Measurements from ENCODE around the gene SPSB2. TPM values are rescaled to one million over a fixed set of nuclear protein-coding genes. Genes with fewer than 3 reads are reported as not detected.
A peak's percentile ranks its signal among the peaks of the same experiment; 100 is the strongest.

SPSB2 gene
- total RNA-seq, 1 donor from 2014 or later, result 4.1 TPM

- Mint-ChIP-seq H3K27me3 (ENCODE audit: low read depth) (peaks cover 46% of the 10 kb centered on the region), H3K4me1 (ENCODE audit: low read depth) (peaks cover 20% of the 10 kb centered on the region), H3K36me3 (ENCODE audit: low read depth) (no peaks in the 10 kb centered on the region), H3K9me3 (no peaks in the 10 kb centered on the region), H3K4me3 (ENCODE audit: low read depth) (peak within 1 kb of the TSS; percentile 85), H3K27ac (peak within 1 kb of the TSS; percentile 80)
- no peak for DNase-seq (ENCODE audit: low spot score)
- intact Hi-C loops (cut with micrococcal nuclease), result loop anchor here (5.0 kb wide), 3 partner anchors 36 to 221 kb away; partner anchors contain the start of genes CHD4 and PTMS
Observed at GRCh38 chr12:6827982-6828780, 44.9 kb downstream of the SPSB2 start, which contains the start of gene P3H3. P3H3 (plus strand) TSS chr12:6828407; CDS start chr12:6828441, 34 bp downstream.

GRCh38 chr12:6827437-6827911, 45.6 kb downstream of the SPSB2 start:
- Mint-ChIP-seq H3K4me3 (ENCODE audit: low read depth) (peak overlapping the region; percentile 54), H3K27ac (peak overlapping the region; percentile 8)

DNA sequence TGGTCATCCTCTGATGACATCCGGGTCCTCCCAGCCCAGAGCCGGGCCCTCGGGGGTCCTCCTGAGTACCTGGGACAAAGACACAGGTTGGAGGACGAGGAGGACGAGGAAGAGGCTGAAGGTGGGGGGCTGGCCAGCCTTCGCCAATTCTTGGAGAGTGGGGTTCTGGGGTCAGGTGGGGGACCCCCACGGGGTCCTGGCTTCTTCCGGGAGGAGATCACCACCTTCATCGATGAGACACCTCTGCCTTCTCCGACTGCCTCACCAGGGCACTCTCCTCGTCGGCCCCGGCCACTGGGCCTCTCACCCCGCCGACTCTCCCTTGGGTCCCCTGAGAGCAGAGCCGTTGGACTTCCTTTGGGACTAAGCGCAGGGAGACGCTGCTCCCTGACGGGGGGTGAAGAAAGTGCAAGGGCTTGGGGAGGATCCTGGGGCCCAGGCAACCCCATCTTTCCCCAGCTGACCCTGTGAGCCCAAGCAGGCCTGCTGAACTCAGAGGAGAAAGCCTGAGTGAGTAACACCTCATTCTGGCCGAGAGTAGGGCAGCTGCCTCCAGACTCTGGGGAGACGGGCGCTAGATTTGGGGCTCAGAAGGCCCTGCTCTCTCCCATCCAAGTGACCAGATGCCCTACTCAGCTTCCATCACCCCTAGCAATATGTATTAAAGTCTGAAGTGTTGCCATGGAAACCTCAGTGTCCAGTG, 46.2 kb downstream of the SPSB2 start:
- DNase-seq (ENCODE audit: low spot score), result no peak
- Mint-ChIP-seq H3K4me3 (ENCODE audit: low read depth) (peak overlapping the region; percentile 54), H3K4me1 (ENCODE audit: low read depth) (peaks cover 23% of the 10 kb centered on the region)

More at GRCh38 chr12:6827437-6827911, 45.6 kb downstream of the SPSB2 start:
- Mint-ChIP-seq H3K36me3 (ENCODE audit: low read depth) (no peaks in the 10 kb centered on the region), H3K4me1 (ENCODE audit: low read depth) (peaks cover 20% of the 10 kb centered on the region), H3K9me3 (no peaks in the 10 kb centered on the region), H3K27me3 (ENCODE audit: low read depth) (peaks cover 52% of the 10 kb centered on the region)
- DNase-seq (ENCODE audit: low spot score), result peak; percentile 37
- intact Hi-C loops (cut with micrococcal nuclease), result loop anchor here (5.0 kb wide), 3 partner anchors 35 to 220 kb away; partner anchors contain the start of genes CHD4 and PTMS

GRCh38 chr12:6826125-6826733, 46.9 kb downstream of the SPSB2 start:
- Mint-ChIP-seq H3K27me3 (ENCODE audit: low read depth) (peaks cover 47% of the 10 kb centered on the region), H3K27ac (no peak overlapping the region), H3K36me3 (ENCODE audit: low read depth) (no peaks in the 10 kb centered on the region), H3K4me1 (ENCODE audit: low read depth) (peaks cover 25% of the 10 kb centered on the region), H3K9me3 (no peaks in the 10 kb centered on the region), H3K4me3 (ENCODE audit: low read depth) (no peak overlapping the region)
- DNase-seq (ENCODE audit: low spot score), result no peak
- intact Hi-C loops (cut with micrococcal nuclease), result loop anchor here (5.0 kb wide), 3 partner anchors 34 to 219 kb away; partner anchors contain the start of genes CHD4 and PTMS

More for the DNA sequence above, 46.2 kb downstream of the SPSB2 start:
- peaks cover 54% of the 10 kb centered on the region for H3K27me3 Mint-ChIP-seq (ENCODE audit: low read depth)
- H3K9me3 Mint-ChIP-seq, result no peaks in the 10 kb centered on the region
- H3K36me3 Mint-ChIP-seq (ENCODE audit: low read depth), result no peaks in the 10 kb centered on the region
- intact Hi-C loops (cut with micrococcal nuclease), result loop anchor here (5.0 kb wide), 3 partner anchors 35 to 220 kb away; partner anchors contain the start of genes CHD4 and PTMS
- peak overlapping the region; percentile 8 for H3K27ac Mint-ChIP-seq

DNA sequence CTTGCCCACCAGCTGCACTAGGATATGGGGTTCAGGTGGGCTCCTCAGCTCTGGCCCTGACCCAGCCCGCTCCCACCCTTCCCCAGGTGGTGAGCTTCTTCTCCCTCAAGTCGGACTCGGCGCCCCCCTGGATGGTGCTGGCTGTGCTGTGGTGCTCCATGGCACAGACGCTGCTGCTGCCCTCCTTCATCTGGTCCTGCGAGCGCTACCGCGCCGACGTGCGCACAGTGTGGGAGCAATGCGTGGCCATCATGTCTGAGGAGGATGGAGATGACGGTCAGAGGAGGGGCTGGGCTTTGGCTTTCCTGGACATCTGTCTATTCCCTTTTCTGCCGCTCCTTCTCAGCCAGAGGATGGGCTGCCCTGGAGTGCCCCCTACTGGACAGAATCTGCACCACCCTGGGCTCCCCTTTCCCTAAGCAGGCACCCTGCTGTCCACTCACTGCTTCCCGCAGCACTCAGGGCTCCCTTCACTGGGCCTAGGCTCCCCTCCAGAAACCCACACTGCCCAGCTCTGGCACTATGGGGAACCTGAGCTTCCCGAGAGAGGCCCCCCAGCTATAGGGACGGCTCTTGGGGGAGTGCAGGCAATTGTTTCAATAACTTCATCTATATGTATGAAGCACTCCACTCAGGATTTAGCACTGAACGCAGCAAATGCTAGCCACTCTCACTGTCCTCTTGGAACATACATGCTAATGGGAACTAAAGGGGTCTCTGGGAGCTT, 47.5 kb downstream of the SPSB2 start:
- peaks cover 32% of the 10 kb centered on the region for H3K4me1 Mint-ChIP-seq (ENCODE audit: low read depth)
- H3K4me3 Mint-ChIP-seq (ENCODE audit: low read depth), result no peak overlapping the region
- peaks cover 43% of the 10 kb centered on the region for H3K27me3 Mint-ChIP-seq (ENCODE audit: low read depth)
- peak; percentile 71 for DNase-seq (ENCODE audit: low spot score)
- intact Hi-C loops (cut with micrococcal nuclease), result loop anchor here (1.0 to 5.0 kb wide), 5 partner anchors 33 to 218 kb away; partner anchors contain the start of genes CHD4, MLF2 and PTMS
- no peak overlapping the region for H3K27ac Mint-ChIP-seq
- no peaks in the 10 kb centered on the region for H3K9me3 Mint-ChIP-seq
- peaks cover 5% of the 10 kb centered on the region for H3K36me3 Mint-ChIP-seq (ENCODE audit: low read depth)

- Mint-ChIP-seq H3K27ac (no peak overlapping the region), H3K36me3 (ENCODE audit: low read depth) (peaks cover 7% of the 10 kb centered on the region), H3K27me3 (ENCODE audit: low read depth) (peaks cover 39% of the 10 kb centered on the region), H3K4me1 (ENCODE audit: low read depth) (peaks cover 33% of the 10 kb centered on the region), H3K4me3 (ENCODE audit: low read depth) (no peak overlapping the region), H3K9me3 (no peaks in the 10 kb centered on the region)
- intact Hi-C loops (cut with micrococcal nuclease), result loop anchor here (1.0 to 5.0 kb wide), 5 partner anchors 33 to 218 kb away; partner anchors contain the start of genes CHD4, MLF2 and PTMS
- no peak for DNase-seq (ENCODE audit: low spot score)
Observed at GRCh38 chr12:6824901-6825381, 48.2 kb downstream of the SPSB2 start.

GRCh38 chr12:6824085-6824775, 48.9 kb downstream of the SPSB2 start:
- DNase-seq (ENCODE audit: low spot score), result no peak
- intact Hi-C loops (cut with micrococcal nuclease), result no loop called here
- no peak overlapping the region for H3K27ac Mint-ChIP-seq
- H3K4me3 Mint-ChIP-seq (ENCODE audit: low read depth), result no peak overlapping the region
- peaks cover 39% of the 10 kb centered on the region for H3K27me3 Mint-ChIP-seq (ENCODE audit: low read depth)
- H3K9me3 Mint-ChIP-seq, result no peaks in the 10 kb centered on the region
- peaks cover 14% of the 10 kb centered on the region for H3K36me3 Mint-ChIP-seq (ENCODE audit: low read depth)
- peaks cover 29% of the 10 kb centered on the region for H3K4me1 Mint-ChIP-seq (ENCODE audit: low read depth)

GRCh38 chr12:6823182-6824084, 49.7 kb downstream of the SPSB2 start:
- no peak for DNase-seq (ENCODE audit: low spot score)
- Mint-ChIP-seq H3K4me3 (ENCODE audit: low read depth) (no peak overlapping the region), H3K27ac (no peak overlapping the region), H3K9me3 (no peaks in the 10 kb centered on the region), H3K27me3 (ENCODE audit: low read depth) (peaks cover 35% of the 10 kb centered on the region), H3K36me3 (ENCODE audit: low read depth) (peaks cover 22% of the 10 kb centered on the region), H3K4me1 (ENCODE audit: low read depth) (peaks cover 24% of the 10 kb centered on the region)
- intact Hi-C loops (cut with micrococcal nuclease), result no loop called here

- H3K27me3 Mint-ChIP-seq (ENCODE audit: low read depth), result peaks cover 33% of the 10 kb centered on the region
- no peak overlapping the region for H3K27ac Mint-ChIP-seq
Observed at GRCh38 chr12:6822426-6823135, 50.5 kb downstream of the SPSB2 start.

More at GRCh38 chr12:6822426-6823135, 50.5 kb downstream of the SPSB2 start:
- H3K4me3 Mint-ChIP-seq (ENCODE audit: low read depth), result peak overlapping the region; percentile 28
- H3K9me3 Mint-ChIP-seq, result no peaks in the 10 kb centered on the region
- intact Hi-C loops (cut with micrococcal nuclease), result no loop called here
- no peak for DNase-seq (ENCODE audit: low spot score)
- peaks cover 21% of the 10 kb centered on the region for H3K4me1 Mint-ChIP-seq (ENCODE audit: low read depth)
- H3K36me3 Mint-ChIP-seq (ENCODE audit: low read depth), result peaks cover 31% of the 10 kb centered on the region

Measured in activated T-helper 2 cell treated with anti-CD3 and anti-CD28 coated beads, Interferon-gamma antibody, Interleukin-2, Interleukin-4, amounts not matched to agents 10 μg/mL and 5 μg/mL and 100 μg/mL, durations not matched to agents 14 hours and 24 hours and 36 hours (primary cell).